GM18867 (cell line): ENCODE results near the gene SDCCAG8.
"Not testable (repeated sequence)": the region's sequence is repeated elsewhere in the genome, so short reads cannot be mapped to it uniquely, and the experiment has no call there.

ENCODE experiments used
- ATAC-seq: cut with Tn5 transposase; IDR thresholded peaks from one replicate; pipeline ENCODE4 v1.9.1; 2021; ENCODE audit warnings: mild to moderate bottlenecking, moderate library complexity; ENCODE audit not compliant: unreplicated experiment

The SDCCAG8 gene

GRCh38 chr1:243323491-243323890 lies 67.7 kb downstream of the SDCCAG8 start:
- ATAC-seq: no peak

- peak; percentile 79 for ATAC-seq
These were observed 69.6 kb downstream of the SDCCAG8 start for GRCh38 chr1:243325305-243325890.

- no peak for ATAC-seq
These were observed 76.6 kb downstream of the SDCCAG8 start for GRCh38 chr1:243332440-243332839.

- no peak for ATAC-seq
These were observed 79.5 kb downstream of the SDCCAG8 start for GRCh38 chr1:243335292-243335691.

GRCh38 chr1:243336163-243336562 lies 80.3 kb downstream of the SDCCAG8 start:
- no peak for ATAC-seq

GRCh38 chr1:243338848-243339247 lies 83.0 kb downstream of the SDCCAG8 start:
- not testable (repeated sequence) for ATAC-seq

GRCh38 chr1:243341074-243341473 lies 85.2 kb downstream of the SDCCAG8 start:
- ATAC-seq: no peak

GRCh38 chr1:243343970-243344937 lies 88.4 kb downstream of the SDCCAG8 start:
- no peak for ATAC-seq

GRCh38 chr1:243345205-243345604 lies 89.4 kb downstream of the SDCCAG8 start:
- no peak for ATAC-seq

- no peak for ATAC-seq
These were observed 90.2 kb downstream of the SDCCAG8 start for GRCh38 chr1:243346016-243346415.

- no peak for ATAC-seq
These were observed 90.6 kb downstream of the SDCCAG8 start for GRCh38 chr1:243346468-243346867.

- no peak for ATAC-seq
These were observed 92.5 kb downstream of the SDCCAG8 start for GRCh38 chr1:243348331-243348730.

- ATAC-seq: no peak
These were observed 93.3 kb downstream of the SDCCAG8 start for GRCh38 chr1:243349128-243349527.

- no peak for ATAC-seq
These were observed 95.5 kb downstream of the SDCCAG8 start for GRCh38 chr1:243351337-243351736.

GRCh38 chr1:243354511-243355153 lies 98.8 kb downstream of the SDCCAG8 start:
- ATAC-seq: peak; percentile 57

- peak; percentile 68 for ATAC-seq
These were observed 108.0 kb downstream of the SDCCAG8 start for GRCh38 chr1:243363832-243364231.

GRCh38 chr1:243364330-243364729 lies 108.5 kb downstream of the SDCCAG8 start:
- peak; percentile 38 for ATAC-seq

- no peak for ATAC-seq
These were observed 109.0 kb downstream of the SDCCAG8 start for GRCh38 chr1:243364866-243365265.

- no peak for ATAC-seq
These were observed 111.5 kb downstream of the SDCCAG8 start for GRCh38 chr1:243367314-243367713.

GRCh38 chr1:243374412-243374811 lies 118.6 kb downstream of the SDCCAG8 start:
- no peak for ATAC-seq

- no peak for ATAC-seq
These were observed 119.8 kb downstream of the SDCCAG8 start for GRCh38 chr1:243375596-243375995.

- ATAC-seq: no peak
These were observed 122.8 kb downstream of the SDCCAG8 start for GRCh38 chr1:243378669-243379068.
